ENCODE results near the gene SART1.

Gene SART1

GRCh38 chr11:65981972-65982823, 20.7 kb downstream of the SART1 start:
- no peak overlapping the region for H3K4me3 ChIP-seq (replicated peaks; ENCODE audit: low read depth, low read length)
- TF ChIP-seq CTCF (IDR thresholded peaks at IDR 0.05; ENCODE audit: low read length, missing control alignments) = no peak
- no peak for DNase-seq (ENCODE audit: low read depth)

- TF ChIP-seq CTCF (IDR thresholded peaks at IDR 0.05; ENCODE audit: low read length, missing control alignments) = no peak
- no peak for DNase-seq (ENCODE audit: low read depth)
- H3K4me3 ChIP-seq (replicated peaks; ENCODE audit: low read depth, low read length) = no peak overlapping the region
Observed at GRCh38 chr11:65982824-65983588, 21.5 kb downstream of the SART1 start.

- no peak for DNase-seq (ENCODE audit: low read depth)
- no peak for TF ChIP-seq CTCF (IDR thresholded peaks at IDR 0.05; ENCODE audit: low read length, missing control alignments)
- H3K4me3 ChIP-seq (replicated peaks; ENCODE audit: low read depth, low read length) = no peak overlapping the region
Observed at GRCh38 chr11:65983589-65983987, 22.1 kb downstream of the SART1 start.

GRCh38 chr11:65987336-65987735, 25.8 kb downstream of the SART1 start:
- no peak for TF ChIP-seq CTCF (IDR thresholded peaks at IDR 0.05; ENCODE audit: low read length, missing control alignments)
- no peak for DNase-seq (ENCODE audit: low read depth)
- H3K4me3 ChIP-seq (replicated peaks; ENCODE audit: low read depth, low read length) = no peak overlapping the region

- TF ChIP-seq CTCF (IDR thresholded peaks at IDR 0.05; ENCODE audit: low read length, missing control alignments) = peak; percentile 98
- no peak overlapping the region for H3K4me3 ChIP-seq (replicated peaks; ENCODE audit: low read depth, low read length)
- peak; percentile 98 for DNase-seq (ENCODE audit: low read depth)
Observed at GRCh38 chr11:65988791-65989592, 27.5 kb downstream of the SART1 start.

- no peak for TF ChIP-seq CTCF (IDR thresholded peaks at IDR 0.05; ENCODE audit: low read length, missing control alignments)
- H3K4me3 ChIP-seq (replicated peaks; ENCODE audit: low read depth, low read length) = no peak overlapping the region
- DNase-seq (ENCODE audit: low read depth) = no peak
Observed at GRCh38 chr11:65992056-65992455, 30.5 kb downstream of the SART1 start.
